ENCODE measurements around the gene HMGN3. TPM values are rescaled to one million over a fixed set of nuclear protein-coding genes. Genes with fewer than 3 reads are reported as not detected.

The HMGN3 gene
- total RNA-seq, 6 donors from 2014 or later: 76.2 to 244 (median 102) TPM

DNA sequence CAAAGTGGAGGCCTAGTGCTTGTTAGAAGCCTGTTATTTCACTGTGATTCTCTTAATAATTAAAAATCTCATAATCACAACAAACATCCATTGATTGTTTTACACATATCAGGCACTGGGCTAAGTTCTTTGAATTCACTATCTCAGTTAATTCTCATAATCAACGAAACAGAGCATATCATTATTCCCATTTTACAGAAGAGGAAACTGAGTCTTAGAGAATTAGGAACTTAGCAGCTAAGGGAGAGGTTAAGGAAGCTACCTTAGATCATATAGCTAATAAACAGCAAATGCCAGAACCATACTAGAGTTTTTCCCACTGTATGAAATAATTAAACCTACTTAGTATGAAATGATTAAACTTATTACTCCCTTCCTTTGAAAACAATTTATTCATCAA is 7.0 kb downstream of the HMGN3 start:
- H3K9me3 ChIP-seq: no peaks in the 10 kb centered on the region
- ATAC-seq (ENCODE audit: low FRiP score in 2 of 2): no peak
- no peak overlapping the region for H3K27ac ChIP-seq
- no peaks in the 10 kb centered on the region for H3K27me3 ChIP-seq
- WGBS, 2 donors: 94 to 100% methylated on average over 1 of the region's 1 CpG
- peaks cover 6 to 12% (median 11%) of the 10 kb centered on the region in 4 donors for H3K4me1 ChIP-seq
- H3K36me3 ChIP-seq: no peaks in the 10 kb centered on the region
- DNase-seq: no peak
- no peak overlapping the region for H3K4me3 ChIP-seq
- TF ChIP-seq EP300 (IDR thresholded peaks at IDR 0.05) (no peak), POLR2A (IDR thresholded peaks at IDR 0.05) (no peak), POLR2AphosphoS5 (IDR thresholded peaks at IDR 0.05) (no peak)
- TF ChIP-seq, protein P1, sequence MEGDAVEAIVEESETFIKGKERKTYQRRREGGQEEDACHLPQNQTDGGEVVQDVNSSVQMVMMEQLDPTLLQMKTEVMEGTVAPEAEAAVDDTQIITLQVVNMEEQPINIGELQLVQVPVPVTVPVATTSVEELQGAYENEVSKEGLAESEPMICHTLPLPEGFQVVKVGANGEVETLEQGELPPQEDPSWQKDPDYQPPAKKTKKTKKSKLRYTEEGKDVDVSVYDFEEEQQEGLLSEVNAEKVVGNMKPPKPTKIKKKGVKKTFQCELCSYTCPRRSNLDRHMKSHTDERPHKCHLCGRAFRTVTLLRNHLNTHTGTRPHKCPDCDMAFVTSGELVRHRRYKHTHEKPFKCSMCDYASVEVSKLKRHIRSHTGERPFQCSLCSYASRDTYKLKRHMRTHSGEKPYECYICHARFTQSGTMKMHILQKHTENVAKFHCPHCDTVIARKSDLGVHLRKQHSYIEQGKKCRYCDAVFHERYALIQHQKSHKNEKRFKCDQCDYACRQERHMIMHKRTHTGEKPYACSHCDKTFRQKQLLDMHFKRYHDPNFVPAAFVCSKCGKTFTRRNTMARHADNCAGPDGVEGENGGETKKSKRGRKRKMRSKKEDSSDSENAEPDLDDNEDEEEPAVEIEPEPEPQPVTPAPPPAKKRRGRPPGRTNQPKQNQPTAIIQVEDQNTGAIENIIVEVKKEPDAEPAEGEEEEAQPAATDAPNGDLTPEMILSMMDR (IDR thresholded peaks at IDR 0.05): no peak

DNA sequence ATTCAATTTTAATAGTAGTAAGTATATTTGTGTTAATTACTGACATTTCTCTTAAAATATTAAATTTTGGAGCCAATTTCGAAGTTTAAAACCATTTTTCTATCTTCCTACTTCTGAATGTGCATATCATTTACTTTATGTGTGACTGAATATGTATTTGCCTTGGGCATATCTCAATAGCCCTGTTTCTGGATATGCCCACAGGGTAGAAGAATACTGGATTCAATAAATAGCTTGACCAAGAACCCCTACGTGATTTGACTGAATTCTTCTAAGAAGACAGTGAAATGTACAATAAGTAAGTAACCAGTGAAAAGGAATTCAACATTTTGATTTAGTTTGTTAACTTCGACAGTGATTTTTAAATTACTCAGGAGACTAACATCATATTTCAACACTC is 7.8 kb downstream of the HMGN3 start:
- no peaks in the 10 kb centered on the region for H3K27me3 ChIP-seq
- no peaks in the 10 kb centered on the region for H3K9me3 ChIP-seq
- no peak overlapping the region for H3K4me3 ChIP-seq
- H3K4me1 ChIP-seq: peaks cover 3 to 6% (median 4%) of the 10 kb centered on the region in 4 donors
- H3K36me3 ChIP-seq: no peaks in the 10 kb centered on the region
- DNase-seq: no peak
- no peak for ATAC-seq (ENCODE audit: low FRiP score in 2 of 2)
- no peak overlapping the region for H3K27ac ChIP-seq
- TF ChIP-seq POLR2A (IDR thresholded peaks at IDR 0.05) (no peak), POLR2AphosphoS5 (IDR thresholded peaks at IDR 0.05) (no peak), EP300 (IDR thresholded peaks at IDR 0.05) (no peak)
- TF ChIP-seq, protein P1 (IDR thresholded peaks at IDR 0.05): no peak
- 85 to 91% methylated on average over 3 of the region's 3 CpGs for WGBS, 2 donors

DNA sequence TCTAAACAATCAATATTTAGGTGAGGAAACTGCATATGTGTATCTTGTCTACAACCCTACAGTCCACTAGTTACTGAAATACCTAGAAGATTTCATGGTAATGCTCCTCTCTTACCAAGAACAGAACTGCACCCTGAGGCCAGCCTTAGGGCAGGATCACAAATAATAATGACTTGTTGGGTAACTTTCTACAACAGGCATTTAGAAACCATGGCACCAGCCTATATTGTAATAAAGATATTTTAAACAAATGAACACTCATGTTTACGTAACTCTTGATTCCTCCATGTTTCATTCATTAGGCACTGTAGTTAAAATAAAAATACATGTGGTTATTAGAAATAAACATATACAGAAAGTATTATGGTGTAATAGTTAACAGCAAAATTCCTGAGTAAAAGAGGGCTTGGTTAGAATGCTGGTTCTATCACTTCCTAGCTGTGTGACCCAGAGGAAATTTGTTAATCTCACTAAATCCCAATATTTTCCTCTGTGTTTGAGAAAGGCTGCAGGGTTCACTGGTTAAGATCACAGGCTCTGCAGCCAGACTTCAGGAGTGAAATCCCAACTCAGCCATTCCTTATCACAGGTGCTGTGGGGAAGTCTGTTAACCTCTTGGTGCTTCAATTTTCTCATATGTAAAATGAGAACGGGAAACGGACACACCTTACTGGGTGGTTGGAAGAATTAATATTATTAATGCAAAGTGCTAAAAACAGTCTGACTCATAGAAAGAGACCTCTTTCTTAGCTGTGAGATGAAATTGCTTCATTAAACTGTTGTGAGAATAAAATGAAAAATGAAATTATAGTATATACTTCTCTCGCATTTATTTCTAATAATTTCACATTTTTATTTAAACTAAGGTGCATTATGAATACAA is 8.5 kb downstream of the HMGN3 start:
- DNase-seq: no peak
- TF ChIP-seq POLR2A (IDR thresholded peaks at IDR 0.05): no peak
- TF ChIP-seq EP300 (IDR thresholded peaks at IDR 0.05): no peak
- TF ChIP-seq, protein P1 (IDR thresholded peaks at IDR 0.05): no peak
- no peak for TF ChIP-seq POLR2AphosphoS5 (IDR thresholded peaks at IDR 0.05)
- no peaks in the 10 kb centered on the region for H3K9me3 ChIP-seq
- H3K36me3 ChIP-seq: no peaks in the 10 kb centered on the region
- peaks cover 0 to 6% (median 1%) of the 10 kb centered on the region in 4 donors for H3K4me1 ChIP-seq
- no peak overlapping the region for H3K27ac ChIP-seq
- no peak for ATAC-seq (ENCODE audit: low FRiP score in 2 of 2)
- 86 to 89% methylated on average over 4 of the region's 4 CpGs for WGBS, 2 donors
- H3K27me3 ChIP-seq: no peaks in the 10 kb centered on the region
- no peak overlapping the region for H3K4me3 ChIP-seq

DNA sequence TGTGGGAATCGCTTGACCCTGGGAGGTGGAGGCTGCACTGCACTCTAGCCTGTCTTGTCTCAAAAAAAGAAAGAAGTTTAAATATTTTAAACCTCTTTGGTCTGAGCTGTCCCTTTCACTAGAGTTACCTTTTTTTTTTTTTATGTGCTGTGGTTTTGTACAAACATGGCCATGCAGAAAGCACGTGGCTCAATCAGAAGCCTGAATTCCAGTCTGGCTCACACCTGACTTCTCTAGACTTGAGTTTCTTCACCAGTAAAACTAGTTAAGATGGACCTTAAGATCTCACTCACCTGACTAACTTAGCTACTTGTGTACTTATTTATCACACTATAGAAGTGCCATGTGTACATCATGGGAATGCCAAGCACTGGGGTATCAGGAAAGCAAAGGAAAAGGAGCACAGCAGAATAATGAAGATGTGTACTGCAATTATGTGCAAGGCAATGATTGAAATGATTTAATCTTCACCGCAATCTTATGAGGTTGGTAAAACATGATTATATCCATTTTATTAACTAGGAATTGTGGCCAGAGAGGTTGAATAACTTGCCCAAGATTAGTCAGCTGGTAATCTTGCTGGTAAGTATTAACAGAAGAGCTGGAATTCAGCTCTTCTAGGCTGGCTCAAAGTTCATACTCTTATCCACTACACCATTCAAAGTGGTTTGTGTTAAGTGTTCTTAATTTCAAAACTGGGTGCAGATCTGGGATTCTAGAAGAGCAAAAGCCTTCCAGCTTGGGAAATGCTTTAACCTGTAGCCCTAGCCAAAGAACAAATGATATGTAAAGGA is 10.7 kb downstream of the HMGN3 start:
- H3K36me3 ChIP-seq: no peaks in the 10 kb centered on the region
- DNase-seq (no peak), ATAC-seq (ENCODE audit: low FRiP score in 2 of 2) (no peak)
- peaks cover 0 to 6% (median 0%) of the 10 kb centered on the region in 4 donors for H3K4me1 ChIP-seq
- no peak overlapping the region for H3K4me3 ChIP-seq
- TF ChIP-seq, protein P1 (IDR thresholded peaks at IDR 0.05): no peak
- TF ChIP-seq EP300 (IDR thresholded peaks at IDR 0.05) (no peak), POLR2A (IDR thresholded peaks at IDR 0.05) (no peak), POLR2AphosphoS5 (IDR thresholded peaks at IDR 0.05) (no peak)
- no peaks in the 10 kb centered on the region for H3K27me3 ChIP-seq
- no peaks in the 10 kb centered on the region for H3K9me3 ChIP-seq
- H3K27ac ChIP-seq: no peak overlapping the region
- WGBS, 2 donors: 80 to 95% methylated on average over 3 of the region's 3 CpGs

Data from upper lobe of left lung (tissue), 6 donors.